NCI-H146 treated with DMSO at 0.1 percent for 48 hours (cell line): ENCODE measurements around the gene LCNL1.

Experiments
- DNase-seq: peaks from one replicate; lab custom pipeline; 2025; ENCODE audit not compliant: unreplicated experiment; lab: John Stamatoyannopoulos, UW

LCNL1 gene

GRCh38 chr9:136958473-136958872 is 24.3 kb upstream of the LCNL1 start:
- DNase-seq: no peak

DNA sequence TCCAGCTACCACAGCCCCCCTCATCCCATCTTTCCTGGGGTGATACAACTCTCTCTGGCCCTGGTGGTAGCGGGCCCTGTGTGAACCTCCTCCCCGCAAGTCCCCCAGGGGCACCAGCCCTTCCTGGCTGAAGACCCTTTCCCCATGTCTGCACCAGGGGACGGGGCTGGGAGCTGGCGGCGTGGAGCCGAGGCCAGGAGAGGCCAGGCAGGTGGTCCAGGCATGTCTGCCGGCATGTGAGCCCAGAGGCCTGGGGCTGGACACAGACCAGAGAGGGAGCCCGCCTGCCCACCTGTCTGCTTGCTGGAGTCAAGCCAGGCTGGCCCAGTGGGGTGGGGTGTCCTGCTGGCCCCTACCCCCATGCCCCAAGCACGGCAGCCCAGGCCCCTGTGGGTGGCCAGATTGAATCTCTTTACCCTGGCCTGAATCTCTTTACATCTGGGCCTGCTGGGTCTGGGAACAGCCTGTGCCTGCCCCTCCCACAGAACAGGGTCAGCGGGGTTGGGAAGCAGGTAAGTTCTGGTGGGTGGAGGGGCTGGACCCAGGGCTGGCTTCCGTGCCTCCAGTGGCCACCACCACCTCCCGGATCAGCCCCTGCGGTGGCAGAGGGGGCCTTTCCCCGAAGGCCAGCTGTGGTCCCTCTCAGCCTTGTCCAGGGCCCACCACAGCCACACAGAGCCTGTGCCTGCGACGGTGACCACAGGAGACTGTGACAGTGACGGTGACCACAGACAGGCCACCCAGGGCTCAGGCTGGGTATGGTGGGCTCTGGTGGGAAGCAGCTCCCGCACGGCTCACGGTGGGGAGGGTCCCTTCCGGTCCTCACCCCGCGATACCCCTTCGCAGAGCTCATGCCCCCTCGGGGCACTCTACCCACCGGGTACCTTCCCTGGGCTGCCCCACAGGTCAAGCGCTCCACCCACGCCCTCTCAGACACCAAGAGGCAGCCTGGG is 23.6 kb upstream of the LCNL1 start:
- DNase-seq: no peak

DNA sequence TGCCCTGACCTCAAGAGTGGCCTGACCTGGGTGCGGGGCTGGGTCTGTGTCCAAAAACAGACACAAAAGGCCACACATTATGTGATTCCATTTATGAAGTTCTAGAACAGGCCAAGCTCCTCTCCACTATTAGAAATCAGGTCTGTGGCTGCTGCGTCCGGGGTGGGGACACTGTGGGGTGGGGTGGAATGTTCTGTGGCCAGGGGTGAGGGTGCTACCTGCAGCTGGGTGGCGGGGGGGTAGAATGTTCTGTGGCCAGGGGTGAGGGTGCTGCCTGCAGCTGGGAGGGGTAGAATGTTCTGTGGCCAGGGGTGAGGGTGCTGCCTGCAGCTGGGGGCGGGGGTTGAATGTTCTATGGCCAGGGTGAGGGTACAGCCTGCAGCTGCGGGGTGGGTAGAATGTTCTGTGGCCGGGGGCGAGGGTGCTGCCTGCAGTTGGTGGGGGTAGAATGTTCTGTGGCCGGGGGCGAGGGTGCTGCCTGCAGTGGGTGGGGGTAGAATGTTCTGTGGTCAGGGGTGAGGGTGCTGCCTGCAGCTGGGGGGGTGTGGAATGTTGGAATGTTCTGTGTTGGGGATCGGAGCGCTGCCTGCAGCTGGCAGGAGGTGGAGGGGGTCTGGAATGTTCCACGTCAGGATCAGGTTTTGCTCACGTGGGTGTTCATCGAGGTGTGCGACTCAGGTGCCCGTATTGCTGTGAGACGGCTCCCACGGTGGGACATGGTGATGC is 22.4 kb upstream of the LCNL1 start:
- no peak for DNase-seq

DNA sequence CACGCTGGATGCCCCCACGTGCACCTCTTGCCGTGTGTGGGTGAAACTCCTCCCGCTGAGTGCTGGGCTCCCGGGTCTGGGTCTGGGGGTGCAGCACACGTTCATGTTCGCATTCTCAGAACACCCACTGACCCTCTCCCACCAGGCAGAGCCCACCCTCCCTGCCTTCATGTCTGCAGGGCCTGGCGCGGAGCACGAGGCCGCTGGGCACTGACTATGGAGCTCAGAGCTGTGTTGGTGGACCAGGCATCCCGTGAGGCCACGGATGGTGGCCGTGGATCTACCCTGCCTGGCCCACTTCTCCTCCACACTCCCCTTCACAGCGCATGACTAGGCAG is 21.9 kb upstream of the LCNL1 start:
- DNase-seq: no peak

GRCh38 chr9:136961279-136962065 is 21.3 kb upstream of the LCNL1 start:
- DNase-seq: no peak

- no peak for DNase-seq
These were observed 20.6 kb upstream of the LCNL1 start for GRCh38 chr9:136962163-136962562.

DNA sequence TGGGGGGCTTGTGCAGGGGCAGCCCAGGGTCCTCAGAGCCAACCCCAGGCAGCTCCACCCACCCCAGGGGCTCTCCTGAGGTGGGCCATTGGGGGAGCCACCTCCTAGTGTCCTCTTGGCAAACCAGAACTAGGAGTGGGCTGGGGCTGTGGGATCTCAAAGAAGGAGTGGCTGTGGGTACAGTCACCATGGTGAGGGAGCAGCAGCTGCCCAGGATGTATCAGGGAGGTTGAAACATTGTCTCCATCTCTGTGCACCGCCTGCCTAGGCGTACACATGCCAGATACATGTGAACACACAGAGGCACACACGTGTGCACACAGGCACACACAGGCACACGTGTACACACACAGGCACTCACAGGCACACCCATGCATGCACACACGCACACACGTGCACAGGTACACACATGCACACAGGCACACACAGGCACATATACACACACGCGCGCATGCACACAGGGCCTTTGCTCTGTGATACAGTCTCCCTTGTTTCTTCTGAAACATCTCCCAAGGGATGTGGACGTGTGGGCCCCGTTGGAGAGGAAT is 20.0 kb upstream of the LCNL1 start:
- DNase-seq: no peak

DNA sequence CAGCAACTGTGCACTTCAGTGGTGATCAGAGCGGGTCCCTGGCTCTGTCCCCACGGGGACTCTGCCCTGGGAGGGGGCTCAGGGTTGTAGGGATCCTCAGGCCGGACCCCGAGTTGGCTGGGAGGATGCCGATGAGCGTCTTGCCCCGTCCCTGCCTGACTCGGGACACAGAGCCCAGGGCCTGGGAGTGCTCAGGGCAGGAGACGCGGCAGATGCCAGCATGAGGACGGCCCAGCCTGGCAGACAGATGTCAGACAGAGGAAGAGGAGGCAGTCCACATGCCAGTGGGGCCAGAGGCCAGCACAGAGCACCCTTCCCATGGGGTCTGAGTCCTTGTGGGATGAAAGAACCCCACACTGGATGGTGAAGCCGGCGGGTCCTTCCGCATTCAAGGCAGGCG is 19.5 kb upstream of the LCNL1 start:
- no peak for DNase-seq

GRCh38 chr9:136963751-136964150 is 19.0 kb upstream of the LCNL1 start:
- DNase-seq: no peak

GRCh38 chr9:136964171-136964689 is 18.6 kb upstream of the LCNL1 start:
- DNase-seq: peak; percentile 72

GRCh38 chr9:136964833-136965422 is 17.9 kb upstream of the LCNL1 start:
- DNase-seq: no peak

- DNase-seq: no peak
These were observed 16.9 kb upstream of the LCNL1 start for GRCh38 chr9:136965771-136966484.

GRCh38 chr9:136968333-136969127 is 14.3 kb upstream of the LCNL1 start:
- DNase-seq: no peak

DNA sequence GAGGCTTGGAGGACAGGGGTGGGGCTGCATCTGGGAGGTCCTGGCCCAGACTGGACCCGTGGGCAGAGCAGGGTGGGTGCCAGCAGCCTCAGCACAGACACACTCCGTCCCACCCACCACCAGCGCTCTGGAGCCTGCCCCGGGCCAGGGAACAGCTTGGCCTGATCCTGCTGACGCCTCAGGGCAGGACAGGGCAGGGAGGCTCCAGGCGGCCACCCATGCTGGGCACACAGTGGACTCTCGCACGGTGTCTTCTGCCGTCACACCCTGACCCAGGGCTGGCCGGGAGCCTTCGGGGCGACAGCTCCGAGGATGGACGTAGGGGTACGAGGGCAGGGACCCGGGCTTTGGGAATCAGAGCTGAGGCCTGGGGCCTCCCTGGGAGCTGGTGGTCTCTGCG is 13.6 kb upstream of the LCNL1 start:
- no peak for DNase-seq

DNA sequence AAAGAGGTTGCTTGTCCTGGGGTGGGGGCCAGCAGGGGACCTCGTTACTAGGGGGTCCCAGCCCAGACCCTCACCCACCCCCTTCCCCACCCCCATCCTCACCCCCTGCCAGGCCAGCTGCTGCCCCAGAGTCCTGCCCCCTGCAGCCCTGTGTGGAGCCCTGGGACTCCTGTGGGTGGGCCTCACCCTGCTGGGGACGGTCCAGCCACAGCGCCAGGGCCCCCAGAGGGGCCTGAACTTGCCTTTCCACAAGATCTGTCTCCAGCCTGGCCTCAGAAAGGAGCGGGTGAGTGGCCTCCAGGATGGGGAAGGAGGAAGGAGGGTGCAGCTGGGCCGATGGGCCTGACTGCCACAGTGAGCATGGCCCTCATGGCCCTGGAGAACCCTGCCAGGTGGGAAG is 13.0 kb upstream of the LCNL1 start:
- no peak for DNase-seq

DNA sequence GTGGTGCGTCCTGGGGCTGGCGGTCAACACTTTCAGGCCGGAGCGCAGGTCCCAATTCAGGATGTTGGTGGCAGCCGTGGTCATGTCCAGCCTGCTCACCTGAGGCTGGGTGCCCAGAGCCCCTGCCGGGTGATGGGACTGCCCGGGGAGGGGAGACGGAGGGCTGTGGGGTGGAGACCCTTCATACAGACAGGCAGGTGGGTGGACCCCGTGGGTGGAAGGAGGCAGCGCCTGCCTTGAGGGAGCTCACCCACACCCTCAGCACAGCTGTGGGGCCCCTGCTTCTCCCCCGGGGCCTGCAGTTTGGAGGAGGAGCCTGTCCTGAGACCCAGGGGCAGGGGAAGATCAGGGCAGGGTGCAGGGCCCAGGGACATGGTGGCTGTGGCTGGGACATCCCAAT is 12.4 kb upstream of the LCNL1 start:
- DNase-seq: no peak

GRCh38 chr9:136971746-136972145 is 11.0 kb upstream of the LCNL1 start:
- DNase-seq: no peak

DNA sequence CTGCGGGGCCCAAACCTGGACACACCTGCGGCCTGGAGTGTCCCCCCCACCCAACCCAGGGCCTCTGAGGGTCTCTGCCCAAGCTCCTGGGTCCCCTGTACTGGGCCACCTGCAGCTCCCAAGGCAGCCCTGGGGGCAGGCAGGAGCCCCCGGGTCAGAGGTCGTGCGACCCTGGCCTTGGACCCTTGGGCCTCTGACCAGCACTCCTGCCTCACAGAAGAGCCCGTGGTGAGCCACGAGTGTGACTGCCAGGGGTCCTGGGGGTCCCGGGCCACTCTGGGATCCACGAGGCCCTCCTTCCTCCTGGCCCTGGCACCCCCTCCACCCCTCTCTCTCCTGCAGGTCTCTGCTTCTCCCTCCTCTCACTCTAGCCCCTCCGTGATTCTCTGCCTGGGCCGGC is 10.5 kb upstream of the LCNL1 start:
- DNase-seq: no peak

GRCh38 chr9:136972743-136973142 is 10.1 kb upstream of the LCNL1 start:
- no peak for DNase-seq
